Adrenal gland (tissue), 5 donors: ENCODE data around the gene SLTM.

ENCODE experiments used
- CTCF ChIP-seq, 6 experiments: fragments of 450-650 bp in 4 of 6; fragments of 200-600 bp in 2 of 6; sonication (generic) in 1 of 6; IDR thresholded peaks; 1 replicate in 5 of 6; 2 replicates in 1 of 6; pipeline versions ENCODE4 v1.5.1 to v1.8.0; 2016 to 2021; ENCODE audit warnings: antibody characterized with exemption in 6 of 6, mild to moderate bottlenecking in 2 of 6, moderate library complexity in 1 of 6
- POLR2A ChIP-seq, 2 donors: fragments of 450-650 bp; IDR thresholded peaks; one replicate each; pipeline ENCODE4 v1.6.1; 2017; ENCODE audit warnings: antibody characterized with exemption in 2 of 2, mild to moderate bottlenecking in 2 of 2, moderate library complexity in 1 of 2
- donor health status: DM: no; HTN: no; CAD: no.

- TF ChIP-seq CTCF (IDR thresholded peaks at IDR 0.05) (no peak), POLR2A (IDR thresholded peaks at IDR 0.05) (no peak)
Observed at GRCh38 chr15:58854593-58854992, 78.9 kb downstream of the SLTM start.
